Measurements from ENCODE around the gene OR51D1.

DNA sequence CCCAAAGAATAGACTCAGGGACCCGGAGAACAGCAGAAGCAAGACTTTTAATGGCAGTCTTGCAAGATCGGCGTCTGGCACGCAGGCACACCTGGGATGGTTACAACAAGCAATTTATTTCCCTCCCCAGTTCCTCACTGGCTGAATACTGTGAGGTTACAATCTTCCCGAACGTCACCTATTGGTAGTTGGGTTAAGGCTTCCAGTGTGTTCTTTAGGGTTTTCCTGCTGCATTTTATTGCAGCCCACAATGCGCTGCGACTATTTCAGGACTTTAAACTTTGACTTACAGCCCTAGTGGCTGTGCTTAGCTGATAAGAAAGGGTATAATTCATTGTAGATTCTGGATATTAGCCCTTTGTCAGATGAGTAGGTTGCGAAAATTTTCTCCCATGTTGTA is 17.8 kb upstream of the OR51D1 start:
- TF ChIP-seq POLR2A (IDR thresholded peaks at IDR 0.05), result no peak
- TF ChIP-seq, protein P1, sequence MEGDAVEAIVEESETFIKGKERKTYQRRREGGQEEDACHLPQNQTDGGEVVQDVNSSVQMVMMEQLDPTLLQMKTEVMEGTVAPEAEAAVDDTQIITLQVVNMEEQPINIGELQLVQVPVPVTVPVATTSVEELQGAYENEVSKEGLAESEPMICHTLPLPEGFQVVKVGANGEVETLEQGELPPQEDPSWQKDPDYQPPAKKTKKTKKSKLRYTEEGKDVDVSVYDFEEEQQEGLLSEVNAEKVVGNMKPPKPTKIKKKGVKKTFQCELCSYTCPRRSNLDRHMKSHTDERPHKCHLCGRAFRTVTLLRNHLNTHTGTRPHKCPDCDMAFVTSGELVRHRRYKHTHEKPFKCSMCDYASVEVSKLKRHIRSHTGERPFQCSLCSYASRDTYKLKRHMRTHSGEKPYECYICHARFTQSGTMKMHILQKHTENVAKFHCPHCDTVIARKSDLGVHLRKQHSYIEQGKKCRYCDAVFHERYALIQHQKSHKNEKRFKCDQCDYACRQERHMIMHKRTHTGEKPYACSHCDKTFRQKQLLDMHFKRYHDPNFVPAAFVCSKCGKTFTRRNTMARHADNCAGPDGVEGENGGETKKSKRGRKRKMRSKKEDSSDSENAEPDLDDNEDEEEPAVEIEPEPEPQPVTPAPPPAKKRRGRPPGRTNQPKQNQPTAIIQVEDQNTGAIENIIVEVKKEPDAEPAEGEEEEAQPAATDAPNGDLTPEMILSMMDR (IDR thresholded peaks at IDR 0.05), result no peak

Measured in vagina (tissue), 2 donors.